HepG2 (cell line): ENCODE results near the gene ANO2. TPM values are rescaled to one million over a fixed set of nuclear protein-coding genes. Genes with fewer than 3 reads are reported as not detected.

ENCODE experiments used
- ATAC-seq: fragments of 200-7000 bp; cut with Tn5 transposase; 3 replicates; pipeline ENCODE4 v1.9.1; 2020; ENCODE audit warnings: mild to moderate bottlenecking, moderate library complexity
- BruUV-seq: library from RNA; stranded (reverse); fragments of 400-500 nt; replicated peaks from 2 replicates; lab custom pipeline; 2021; lab: Mats Ljungman, UMichigan
- CTCF ChIA-PET: fragments of 300-600 bp; formaldehyde crosslinking; extraction: SDS; loops from one replicate; lab custom pipeline; 2021; ENCODE audit warnings: low total read pairs, inconsistent platforms, low intra/inter-chr PET ratio; lab: Yijun Ruan, JAX
- POLR2A ChIA-PET: fragments of 350-600 bp; sonication (Branson Sonifier 250); formaldehyde crosslinking; loops from one replicate; lab custom pipeline; 2020; ENCODE audit warnings: antibody characterized with exemption, inconsistent platforms; lab: Yijun Ruan, JAX
- DNase-seq: peaks from one replicate; pipeline ENCODE4 v3.0.0-alpha.2; 2015; ENCODE audit warnings: low spot score
- FAIRE-seq: peaks from 3 replicates; lab custom pipeline; 2011; peaks lifted over from hg19 to GRCh38; lab: Jason Lieb, UNC
- H2AFZ ChIP-seq: one replicate; pipeline ENCODE4 v1.6.1; 2011; ENCODE audit warnings: low read length, inconsistent platforms
- H3K27ac ChIP-seq: fragments of 300-600 bp; 3 replicates; pipeline ENCODE4 v1.8.0; 2011; ENCODE audit warnings: mixed run types, mild to moderate bottlenecking, mixed read lengths, low read length, inconsistent platforms; ENCODE audit not compliant: insufficient read depth; ENCODE audit errors: extremely low read length
- H3K27me3 ChIP-seq, 2 experiments: fragments of 200-600 bp in 1 of 2; 2 replicates in 1 of 2; 3 replicates in 1 of 2; pipeline versions ENCODE4 v1.6.0 to v1.8.0; 2011; ENCODE audit warnings: low read length in 2 of 2, mild to moderate bottlenecking in 2 of 2, moderate library complexity in 2 of 2, inconsistent platforms in 1 of 2; ENCODE audit not compliant: insufficient read depth in 2 of 2, control insufficient read depth in 1 of 2
- H3K36me3 ChIP-seq, 2 experiments: fragments of 200-600 bp in 1 of 2; replicated peaks in 1 of 2; 2 replicates in 1 of 2; 3 replicates in 1 of 2; pipeline versions ENCODE4 v1.5.1 to v1.8.0; 2011; ENCODE audit warnings: low read length in 2 of 2, inconsistent platforms in 1 of 2; ENCODE audit not compliant: insufficient read depth in 2 of 2, control insufficient read depth in 1 of 2
- H3K4me1 ChIP-seq: 2 replicates; pipeline ENCODE4 v1.5.1; 2012; ENCODE audit warnings: low read length, inconsistent platforms; ENCODE audit not compliant: insufficient read depth
- H3K4me2 ChIP-seq: 2 replicates; pipeline ENCODE4 v1.6.0; 2011; ENCODE audit warnings: low read depth, low read length, inconsistent platforms
- H3K4me3 ChIP-seq, 3 experiments: fragments of 200-600 bp in 1 of 3; sonication (generic), shearing (Covaris generic) in 1 of 3; replicated peaks in 1 of 3; 2 replicates each; pipeline ENCODE4 v1.5.1; 2011 to 2016; ENCODE audit warnings: low read length in 3 of 3, inconsistent platforms in 2 of 3, low read depth in 2 of 3, mild to moderate bottlenecking in 2 of 3, control low read depth in 1 of 3, mixed read lengths in 1 of 3; ENCODE audit not compliant: insufficient read depth in 1 of 3
- H3K79me2 ChIP-seq: one replicate; pipeline ENCODE4 v1.6.1; 2011; ENCODE audit warnings: low read length, inconsistent platforms; ENCODE audit not compliant: insufficient read depth
- H3K9ac ChIP-seq: 2 replicates; pipeline ENCODE4 v1.6.0; 2011; ENCODE audit warnings: mild to moderate bottlenecking, low read depth, low read length, inconsistent platforms; ENCODE audit not compliant: insufficient read depth
- H3K9me3 ChIP-seq: 2 replicates; pipeline ENCODE4 v1.5.1; 2012; ENCODE audit warnings: mild to moderate bottlenecking, low read length
- H4K20me1 ChIP-seq: 2 replicates; pipeline ENCODE4 v1.6.0; 2011; ENCODE audit warnings: inconsistent platforms, mild to moderate bottlenecking, low read length, moderate library complexity; ENCODE audit not compliant: insufficient read depth
- ARNT ChIP-seq: fragments of 450-650 bp; IDR thresholded peaks from 2 replicates; pipeline ENCODE4 v1.6.1; 2017
- FOXA3 ChIP-seq: IDR thresholded peaks from 2 replicates; pipeline ENCODE4 v1.6.1; 2016; ENCODE audit warnings: missing genetic modification reagents, missing compliant biosample characterization
- HDAC6 ChIP-seq: fragments of 200-600 bp; sonication (generic); IDR thresholded peaks from 2 replicates; pipeline ENCODE4 v1.7.0; 2017; ENCODE audit warnings: mild to moderate bottlenecking, antibody characterized with exemption, low read length, low read depth
- MEIS2 ChIP-seq: sonication (generic); formaldehyde crosslinking; IDR thresholded peaks from 2 replicates; pipeline ENCODE4 v1.9.0; 2021; ENCODE audit warnings: mild to moderate bottlenecking, missing genetic modification reagents
- TARDBP ChIP-seq: sonication (generic); formaldehyde crosslinking; IDR thresholded peaks from 2 replicates; pipeline ENCODE4 v1.8.0; 2022; ENCODE audit warnings: mild to moderate bottlenecking, missing genetic modification reagents
- TCF7 ChIP-seq: sonication (generic); IDR thresholded peaks from 2 replicates; pipeline ENCODE4 v1.6.1; 2016; ENCODE audit warnings: antibody characterized with exemption, low read depth
- ZKSCAN1 ChIP-seq: fragments of 150-350 bp; IDR thresholded peaks from 2 replicates; pipeline ENCODE4 v1.6.1; 2014; ENCODE audit warnings: low read length
- ZNF816 ChIP-seq: sonication (generic); formaldehyde crosslinking; IDR thresholded peaks from 2 replicates; pipeline ENCODE4 v1.8.0; 2022; ENCODE audit warnings: missing genetic modification reagents, mild to moderate bottlenecking, borderline replicate concordance
- WGBS: methylation state at CpG from one replicate; pipeline ENCODE4 v1.1.6; 2017; ENCODE audit warnings: low lambda C conversion rate; 5-methylcytosine and 5-hydroxymethylcytosine counted together
- in situ Hi-C: cut with HindIII; loops from 2 replicates; pipeline ENCODE4 v1.10.0; 2017; ENCODE audit warnings: low pct_unique_long_range_greater_than_20kb; ENCODE audit not compliant: extremely low pct_ligation_motif_present
- intact Hi-C: fragments of 100-400 bp; cut with micrococcal nuclease; formaldehyde crosslinking; loops from one replicate; pipeline ENCODE4 v1.10.0; 2022; ENCODE audit not compliant: unreplicated experiment
- polyA plus RNA-seq, 8 experiments: library from polyadenylated mRNA; depleted of rRNA in 3 of 8; stranded (reverse) in 7 of 8; unstranded in 1 of 8; fragments of >200 nt; fragmentation: Illumina TruSeq in 4 of 8; extraction: Trizol in 4 of 8; gene quantifications; 2 replicates each; pipeline versions ENCODE4 v1.2.1 to v1.2.3, GENCODE V29; 2011 to 2016; ENCODE audit warnings: low read depth in 4 of 8, missing spikeins in 1 of 8, mixed read lengths in 1 of 8; ENCODE audit not compliant: insufficient read depth in 1 of 8
- total RNA-seq, 5 experiments: library from RNA; depleted of rRNA; stranded (reverse); fragments of >200 nt; fragmentation: Illumina TruSeq; extraction: Trizol; gene quantifications; 2 replicates each; pipeline ENCODE4 v1.2.3, GENCODE V29; 2016; ENCODE audit warnings: low read depth in 1 of 5

ANO2 gene
- total and polyA plus RNA-seq, 2 of the 13 experiments (the other 11 are each of a cell fraction or from before 2014, with no cell fraction given) = 0.18 TPM; not detected in 1

DNA sequence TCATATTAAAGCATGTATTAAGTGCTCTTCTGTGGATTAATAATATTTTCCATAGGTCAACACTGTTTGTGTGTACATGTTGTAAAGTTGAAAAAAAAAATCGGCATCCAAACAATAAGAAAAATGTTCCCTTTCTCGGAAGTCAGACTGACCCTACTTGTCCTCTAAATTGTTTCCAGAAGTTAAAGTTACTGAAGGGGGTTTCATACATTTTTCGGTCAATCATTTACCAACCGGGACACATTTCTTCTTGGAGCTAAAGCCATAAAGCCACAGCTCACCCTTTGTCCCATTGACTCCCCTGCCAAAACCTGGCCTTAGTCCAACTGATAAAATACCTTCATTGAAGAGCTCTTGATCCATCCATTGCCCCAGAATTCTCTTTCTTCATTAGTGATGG lies 230.0 kb downstream of the ANO2 start (continued):
- TF ChIP-seq TARDBP (CRISPR knock-in tag) = no peak

DNA sequence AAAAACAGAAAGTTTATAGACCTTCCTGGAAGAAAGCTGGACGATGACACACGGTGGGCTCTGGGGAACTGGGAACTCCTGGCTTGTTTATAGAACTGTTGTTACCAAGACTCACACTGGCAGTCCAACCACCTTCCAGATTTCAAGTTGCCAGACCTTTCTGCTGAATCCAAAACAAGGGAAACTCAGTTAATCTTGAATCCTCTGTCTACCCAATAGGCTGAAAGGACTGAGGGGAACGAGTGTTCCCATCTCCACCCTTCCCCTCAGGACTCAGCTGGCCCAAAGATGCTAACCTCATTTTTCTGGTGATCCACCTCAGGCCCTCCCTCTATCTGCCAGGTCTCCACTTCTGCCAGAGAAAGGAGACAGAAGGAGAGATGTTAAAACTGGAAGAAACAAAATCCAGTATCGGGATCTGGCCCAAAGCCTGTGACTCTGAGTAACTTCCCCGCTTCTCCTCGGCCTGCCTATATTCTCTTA lies 231.4 kb downstream of the ANO2 start:
- ATAC-seq (no peak), FAIRE-seq (no peak), DNase-seq (no peak)
- TF ChIP-seq ARNT = no peak
- no peak for TF ChIP-seq MEIS2 (CRISPR knock-in tag)
- no peak overlapping the region for H3K4me3 ChIP-seq
- BruUV-seq = no TSS peak
- POLR2A ChIA-PET = no interaction called here
- no peak overlapping the region for H2AFZ ChIP-seq
- H3K79me2 ChIP-seq = no peaks in the 10 kb centered on the region
- no peaks in the 10 kb centered on the region for H3K27me3 ChIP-seq
- CTCF ChIA-PET = no interaction called here
- no peak overlapping the region for H3K4me2 ChIP-seq
- H3K9me3 ChIP-seq = no peaks in the 10 kb centered on the region
- no peaks in the 10 kb centered on the region for H4K20me1 ChIP-seq
- H3K9ac ChIP-seq = no peak overlapping the region
- intact Hi-C loops = no loop called here
- H3K4me1 ChIP-seq = peaks cover 18% of the 10 kb centered on the region; the same call in 1 of the 2 replicates
- H3K36me3 ChIP-seq = no peaks in the 10 kb centered on the region
- in situ Hi-C loops = no loop called here
- 64% methylated on average over 6 of the region's 6 CpGs for WGBS
- H3K27ac ChIP-seq = no peak overlapping the region

GRCh38 chr12:5710260-5710878 lies 234.7 kb downstream of the ANO2 start:
- no peak overlapping the region for H3K27ac ChIP-seq
- FAIRE-seq (no peak), ATAC-seq (no peak), DNase-seq (no peak)
- H4K20me1 ChIP-seq = no peaks in the 10 kb centered on the region
- no peaks in the 10 kb centered on the region for H3K9me3 ChIP-seq
- TF ChIP-seq ZNF816 (CRISPR knock-in tag) (no peak), ZKSCAN1 (peak; percentile 96), HDAC6 (no peak), FOXA3 (CRISPR knock-in tag) (peak; percentile 16; the same call in 1 of the 2 replicates), TCF7 (peak; percentile 50)
- no peaks in the 10 kb centered on the region for H3K79me2 ChIP-seq
- H3K4me1 ChIP-seq = peaks cover 17% of the 10 kb centered on the region; the same call in 1 of the 2 replicates
- H3K4me3 ChIP-seq = no peak overlapping the region
- H2AFZ ChIP-seq = no peak overlapping the region
- H3K4me2 ChIP-seq = no peak overlapping the region
- no TSS peak for BruUV-seq
- in situ Hi-C loops (no loop called here), intact Hi-C loops (no loop called here)
- no peak overlapping the region for H3K9ac ChIP-seq
- no peaks in the 10 kb centered on the region for H3K36me3 ChIP-seq
- 8% methylated on average over 1 of the region's 1 CpG for WGBS
- CTCF ChIA-PET = no interaction called here
- H3K27me3 ChIP-seq = no peaks in the 10 kb centered on the region
- POLR2A ChIA-PET = no interaction called here
